SK-N-MC (cell line): Measurements from ENCODE around the gene S100A14.
A peak's percentile ranks its signal among the peaks of the same experiment; 100 is the strongest.

Experiments
- EZH2 ChIP-seq: fragments of 200-600 bp; sonication (generic); IDR thresholded peaks from one replicate; pipeline ENCODE4 v1.6.1; 2017; ENCODE audit warnings: antibody characterized with exemption
- FOXP2 ChIP-seq: optimal IDR thresholded peaks from 2 replicates; pipeline ENCODE3; 2011; ENCODE audit warnings: mild to moderate bottlenecking, moderate library complexity; ENCODE audit not compliant: insufficient read depth; ENCODE audit errors: extremely low read length, control extremely low read depth
- POLR2AphosphoS5 ChIP-seq: IDR thresholded peaks from 2 replicates; pipeline ENCODE4 v1.6.1; 2012; ENCODE audit warnings: mild to moderate bottlenecking, low read depth, low read length, borderline replicate concordance

DNA sequence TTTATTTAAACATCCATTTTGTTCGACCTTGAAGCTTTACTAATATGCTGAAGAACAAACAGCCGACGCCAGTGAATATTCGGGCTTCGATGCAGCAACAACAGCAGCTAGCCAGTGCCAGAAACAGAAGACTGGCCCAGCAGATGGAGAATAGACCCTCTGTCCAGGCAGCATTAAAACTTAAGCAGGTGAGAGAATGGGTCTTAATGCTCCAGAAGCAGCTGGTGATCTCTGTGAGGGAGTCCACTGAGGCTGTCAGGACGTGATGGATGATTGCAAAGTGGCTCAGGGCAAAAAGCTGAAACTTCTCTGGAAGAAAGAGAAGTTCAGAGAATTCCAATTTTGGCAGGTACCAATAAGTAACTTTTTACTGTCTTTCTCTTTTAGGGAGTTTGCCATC, 22.1 kb upstream of the S100A14 start:
- TF ChIP-seq EZH2: no peak
- peak; percentile 1; the same call in 1 of the 2 replicates for TF ChIP-seq POLR2AphosphoS5
- TF ChIP-seq FOXP2: no peak
